GM12873 (cell line): ENCODE measurements around the gene LRRC71.

Experiments
- CTCF ChIP-seq: IDR thresholded peaks from 2 replicates; pipeline ENCODE4 v1.5.1; 2012; ENCODE audit warnings: low read depth, mild to moderate bottlenecking, moderate library complexity, low read length, control low read depth; ENCODE audit not compliant: insufficient read depth; ENCODE audit errors: missing control alignments

Gene LRRC71

DNA sequence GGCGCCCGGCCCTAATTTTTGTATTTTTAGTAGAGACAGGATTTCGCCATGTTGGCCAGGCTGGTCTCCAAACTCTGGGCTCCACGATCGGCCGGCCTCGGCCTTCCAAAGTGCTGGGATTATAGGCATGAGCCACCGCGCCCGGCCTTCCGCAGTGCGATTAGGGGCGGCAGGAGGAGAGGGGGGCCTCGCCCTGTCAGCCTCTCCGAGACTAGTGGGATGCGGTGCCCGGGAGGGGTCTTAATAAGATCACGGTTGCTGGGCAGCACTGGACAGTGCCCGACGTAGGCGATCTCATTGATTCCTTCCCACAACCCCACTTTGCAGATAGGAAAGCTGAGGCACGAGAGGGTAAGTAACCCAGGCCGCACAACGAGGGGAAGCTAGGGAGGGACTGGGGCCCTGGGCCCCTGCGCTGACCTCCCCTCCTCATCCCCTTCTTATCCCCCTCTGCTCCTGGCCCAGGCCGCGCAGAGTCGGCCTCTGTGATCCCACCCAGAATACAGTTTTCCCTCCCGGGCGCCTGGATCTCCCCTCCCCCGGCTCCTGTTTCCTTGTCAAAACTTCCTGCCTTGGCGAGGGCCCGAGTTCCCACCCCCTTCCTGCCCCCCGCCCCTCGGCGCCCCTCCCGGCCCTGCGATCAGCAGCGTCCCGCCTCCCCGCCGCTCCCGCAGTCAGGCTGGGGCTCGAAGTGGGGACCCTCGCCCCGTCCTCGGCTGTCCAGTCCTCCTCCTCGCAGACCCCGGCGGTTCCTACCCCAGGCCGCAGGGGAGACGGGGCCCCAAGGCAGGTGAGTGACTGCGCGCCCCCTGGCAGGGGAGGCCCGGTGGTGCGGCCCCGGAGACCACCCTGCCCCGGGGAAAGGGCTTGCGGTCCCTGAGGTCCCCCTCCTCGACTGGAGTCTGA is 27.1 kb upstream of the LRRC71 start, which contains the start of gene PEAR1:
PEAR1 (plus strand) TSS at position 671 of the 906 bp plus-strand sequence. CDS start 10,209 bp downstream, outside the sequence.
- TF ChIP-seq CTCF: no peak

- no peak for TF ChIP-seq CTCF
Measured at GRCh38 chr1:156894001-156894400, 26.4 kb upstream of the LRRC71 start.

GRCh38 chr1:156894711-156895454 is 25.5 kb upstream of the LRRC71 start:
- no peak for TF ChIP-seq CTCF

GRCh38 chr1:156895455-156895812 is 25.0 kb upstream of the LRRC71 start:
- TF ChIP-seq CTCF: no peak

DNA sequence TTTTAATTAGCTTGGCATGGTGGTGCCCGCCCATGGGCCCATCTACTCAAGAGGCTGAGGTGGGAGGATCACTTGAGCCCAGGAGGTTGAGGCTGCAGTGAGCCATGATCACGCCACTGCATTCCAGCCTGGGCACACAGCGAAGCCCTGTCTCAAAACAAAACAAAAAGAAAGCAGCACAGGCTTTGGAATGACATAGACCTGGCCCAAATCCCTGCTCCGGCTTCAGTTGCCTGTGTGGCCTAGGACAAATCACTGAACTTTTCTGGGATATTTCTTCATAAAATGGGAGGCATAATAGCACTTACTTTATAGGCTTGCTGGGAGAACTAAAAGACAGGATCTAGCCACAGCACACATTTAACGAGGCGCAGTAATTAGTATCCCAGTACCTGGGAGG is 24.5 kb upstream of the LRRC71 start:
- no peak for TF ChIP-seq CTCF

DNA sequence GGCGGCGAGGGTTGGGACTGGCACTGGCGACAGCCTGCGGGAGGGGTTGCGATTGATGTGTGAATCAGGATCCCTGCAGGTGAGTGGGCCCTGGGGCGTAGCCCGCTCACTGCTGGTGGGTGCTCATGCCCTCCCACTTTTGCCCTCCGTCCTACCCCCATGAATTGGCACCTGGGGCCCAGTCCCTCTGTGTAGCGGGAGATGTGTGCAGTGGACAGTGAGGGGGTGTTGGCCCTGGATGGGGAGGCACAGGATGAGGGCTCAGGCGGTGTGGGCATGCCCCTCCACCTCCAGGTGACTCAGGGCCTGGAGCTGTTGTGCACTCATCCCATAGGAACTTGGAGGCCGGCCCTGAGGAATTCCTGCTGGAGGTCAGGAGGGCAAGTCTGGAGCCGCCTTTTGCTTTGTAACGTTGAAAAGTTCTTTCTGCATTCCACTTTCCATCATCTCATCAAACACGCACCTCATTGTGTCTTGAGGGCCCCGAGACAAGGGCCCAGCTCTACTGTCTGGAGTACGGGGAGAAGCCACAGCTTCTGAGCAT is 23.9 kb upstream of the LRRC71 start:
- no peak for TF ChIP-seq CTCF

DNA sequence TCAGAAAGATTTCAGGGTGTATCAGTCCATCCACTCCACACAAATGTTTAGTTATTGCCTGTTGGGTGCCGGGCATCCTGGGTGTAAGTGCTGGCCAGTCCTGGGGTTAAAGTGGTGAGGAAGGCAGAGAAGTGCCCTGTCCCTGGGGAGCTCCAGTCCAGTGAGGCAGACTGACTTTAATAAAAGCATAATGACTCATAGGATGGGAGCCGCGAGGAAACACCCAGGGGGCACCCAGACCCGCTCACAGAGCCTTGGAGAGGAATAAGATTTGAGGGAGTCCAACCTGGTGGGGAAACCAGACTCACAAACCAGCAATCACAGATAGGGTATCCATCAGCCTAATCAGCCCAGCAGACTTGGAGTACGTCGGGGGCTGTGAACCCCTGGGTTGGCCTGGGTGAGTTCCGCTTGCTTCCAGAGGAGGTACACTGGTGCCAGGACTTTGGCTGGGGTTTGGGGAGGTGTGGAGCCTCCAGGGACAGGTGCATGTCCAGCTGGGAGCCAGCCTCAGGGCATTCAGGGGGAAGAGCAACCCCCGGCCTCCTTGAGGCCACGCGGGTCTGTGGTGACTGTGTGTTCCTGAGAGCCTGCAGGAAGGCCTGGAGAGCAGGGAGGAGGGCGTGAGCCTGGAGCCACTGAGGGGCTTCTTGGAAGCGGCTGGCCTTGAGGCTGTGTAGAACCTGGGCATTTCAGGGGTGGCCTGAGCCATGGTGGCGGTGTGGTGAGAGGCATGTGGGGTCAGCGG is 23.2 kb upstream of the LRRC71 start:
- TF ChIP-seq CTCF: no peak
